ENCODE measurements around the gene C1QTNF12. TPM values are rescaled to one million over a fixed set of nuclear protein-coding genes. Genes with fewer than 3 reads are reported as not detected.
"Not testable (repeated sequence)": the region's sequence is repeated elsewhere in the genome, so short reads cannot be mapped to it uniquely, and the experiment has no call there.

C1QTNF12 gene
- total RNA-seq, 1 experiment from 2014 or later, result 2.2 TPM

- Histone ChIP-seq H3K27ac (ENCODE audit: low read length) (no peak overlapping the region), H3K4me2 (ENCODE audit: low read depth, low read length, poor library complexity, severe bottlenecking) (no peak overlapping the region), H3K79me2 (ENCODE audit: low read length) (no peaks in the 10 kb centered on the region), H3K9ac (ENCODE audit: low read length) (no peak overlapping the region), H4K20me1 (ENCODE audit: insufficient read depth, low read depth, low read length) (no peaks in the 10 kb centered on the region), H2AFZ (ENCODE audit: low read length) (no peak overlapping the region), H3K27me3 (ENCODE audit: low read length) (no peaks in the 10 kb centered on the region), H3K36me3 (ENCODE audit: insufficient read depth, low read length) (no peaks in the 10 kb centered on the region), H3K4me1 (ENCODE audit: low read length) (no peaks in the 10 kb centered on the region), H3K9me2 (replicated peaks; ENCODE audit: insufficient read depth, low read length) (no peaks in the 10 kb centered on the region), H3K4me3 (ENCODE audit: low read length) (no peak overlapping the region), H3K9me3 (ENCODE audit: low read length) (no peaks in the 10 kb centered on the region)
- DNase-seq, result no peak
These were observed 49.9 kb downstream of the C1QTNF12 start for GRCh38 chr1:1196431-1197187.

- not testable (repeated sequence) for H2AFZ ChIP-seq (ENCODE audit: low read length); H3K79me2 ChIP-seq (ENCODE audit: low read length); H3K9me3 ChIP-seq (ENCODE audit: low read length); H3K27ac ChIP-seq (ENCODE audit: low read length); H3K4me1 ChIP-seq (ENCODE audit: low read length); H4K20me1 ChIP-seq (ENCODE audit: insufficient read depth, low read depth, low read length); H3K27me3 ChIP-seq (ENCODE audit: low read length); H3K36me3 ChIP-seq (ENCODE audit: insufficient read depth, low read length); H3K9me2 ChIP-seq (replicated peaks; ENCODE audit: insufficient read depth, low read length); H3K9ac ChIP-seq (ENCODE audit: low read length); H3K4me2 ChIP-seq (ENCODE audit: low read depth, low read length, poor library complexity, severe bottlenecking); H3K4me3 ChIP-seq (ENCODE audit: low read length); DNase-seq
These were observed 50.8 kb downstream of the C1QTNF12 start for GRCh38 chr1:1195726-1196125.

GRCh38 chr1:1194723-1195122, 51.8 kb downstream of the C1QTNF12 start:
- H3K79me2 ChIP-seq (ENCODE audit: low read length), result no peaks in the 10 kb centered on the region
- H3K4me3 ChIP-seq (ENCODE audit: low read length), result no peak overlapping the region
- H3K27ac ChIP-seq (ENCODE audit: low read length), result no peak overlapping the region
- no peaks in the 10 kb centered on the region for H3K36me3 ChIP-seq (ENCODE audit: insufficient read depth, low read length)
- H3K4me2 ChIP-seq (ENCODE audit: low read depth, low read length, poor library complexity, severe bottlenecking), result no peak overlapping the region
- no peak for DNase-seq
- no peak overlapping the region for H3K9ac ChIP-seq (ENCODE audit: low read length)
- H4K20me1 ChIP-seq (ENCODE audit: insufficient read depth, low read depth, low read length), result no peaks in the 10 kb centered on the region
- no peaks in the 10 kb centered on the region for H3K9me3 ChIP-seq (ENCODE audit: low read length)
- H3K27me3 ChIP-seq (ENCODE audit: low read length), result no peaks in the 10 kb centered on the region
- H3K9me2 ChIP-seq (replicated peaks; ENCODE audit: insufficient read depth, low read length), result no peaks in the 10 kb centered on the region
- no peaks in the 10 kb centered on the region for H3K4me1 ChIP-seq (ENCODE audit: low read length)
- no peak overlapping the region for H2AFZ ChIP-seq (ENCODE audit: low read length)

Small RNA genes within 50 kb of the gene (small RNA-seq; reads per million reads assigned to genes)
- gene MIR6726, result not detected

Other genes with a start within 250 kb of the C1QTNF12 start
- not detected in 2 replicates for gene HES4, start 246.6 kb downstream of the C1QTNF12 start, total RNA-seq (2014; rRNA removed; shearing (Covaris generic); ENCODE audit: low replicate concordance)
- gene ISG15, start 233.2 kb downstream of the C1QTNF12 start, total RNA-seq (2014; rRNA removed; shearing (Covaris generic); ENCODE audit: low replicate concordance), result 102 and 127 TPM in 2 replicates
- 2.4 and 8.4 TPM in 2 replicates for gene AGRN, start 226.6 kb downstream of the C1QTNF12 start, total RNA-seq (2014; rRNA removed; shearing (Covaris generic); ENCODE audit: low replicate concordance)
- not detected in 2 replicates for gene RNF223, start 172.4 kb downstream of the C1QTNF12 start, total RNA-seq (2014; rRNA removed; shearing (Covaris generic); ENCODE audit: low replicate concordance)
- gene C1orf159, start 130.6 kb downstream of the C1QTNF12 start, total RNA-seq (2014; rRNA removed; shearing (Covaris generic); ENCODE audit: low replicate concordance), result 10.2 and 10.4 TPM in 2 replicates
- 0.18 TPM in 1 of 2 replicates, not detected in the other for gene TTLL10, start 72.8 kb downstream of the C1QTNF12 start, total RNA-seq (2014; rRNA removed; shearing (Covaris generic); ENCODE audit: low replicate concordance)
- gene TNFRSF18, start 40.1 kb downstream of the C1QTNF12 start, total RNA-seq (2014; rRNA removed; shearing (Covaris generic); ENCODE audit: low replicate concordance), result 0.30 and 0.90 TPM in 2 replicates
- gene TNFRSF4, start 32.6 kb downstream of the C1QTNF12 start, total RNA-seq (2014; rRNA removed; shearing (Covaris generic); ENCODE audit: low replicate concordance), result not detected in 2 replicates
- gene SDF4, start 14.7 kb downstream of the C1QTNF12 start, total RNA-seq (2014; rRNA removed; shearing (Covaris generic); ENCODE audit: low replicate concordance), result 25.6 and 42.0 TPM in 2 replicates
- 8.6 and 17.7 TPM in 2 replicates for gene B3GALT6, start 14.5 kb downstream of the C1QTNF12 start, total RNA-seq (2014; rRNA removed; shearing (Covaris generic); ENCODE audit: low replicate concordance)
- gene UBE2J2, start 27.1 kb upstream of the C1QTNF12 start, total RNA-seq (2014; rRNA removed; shearing (Covaris generic); ENCODE audit: low replicate concordance), result 46.1 and 59.3 TPM in 2 replicates
- 1.2 and 1.4 TPM in 2 replicates for gene SCNN1D, start 33.7 kb upstream of the C1QTNF12 start, total RNA-seq (2014; rRNA removed; shearing (Covaris generic); ENCODE audit: low replicate concordance)
- 28.1 and 94.6 TPM in 2 replicates for gene ACAP3, start 61.2 kb upstream of the C1QTNF12 start, total RNA-seq (2014; rRNA removed; shearing (Covaris generic); ENCODE audit: low replicate concordance)
- 14.9 and 45.1 TPM in 2 replicates for gene PUSL1, start 61.9 kb upstream of the C1QTNF12 start, total RNA-seq (2014; rRNA removed; shearing (Covaris generic); ENCODE audit: low replicate concordance)
- 69.8 and 168 TPM in 2 replicates for gene INTS11, start 77.9 kb upstream of the C1QTNF12 start, total RNA-seq (2014; rRNA removed; shearing (Covaris generic); ENCODE audit: low replicate concordance)
- gene CPTP, start 78.1 kb upstream of the C1QTNF12 start, total RNA-seq (2014; rRNA removed; shearing (Covaris generic); ENCODE audit: low replicate concordance), result 35.0 and 74.7 TPM in 2 replicates
- 49.2 and 82.6 TPM in 2 replicates for gene TAS1R3, start 84.6 kb upstream of the C1QTNF12 start, total RNA-seq (2014; rRNA removed; shearing (Covaris generic); ENCODE audit: low replicate concordance)
- gene DVL1, start 102.7 kb upstream of the C1QTNF12 start, total RNA-seq (2014; rRNA removed; shearing (Covaris generic); ENCODE audit: low replicate concordance), result 36.0 and 104 TPM in 2 replicates
- gene MXRA8, start 111.8 kb upstream of the C1QTNF12 start, total RNA-seq (2014; rRNA removed; shearing (Covaris generic); ENCODE audit: low replicate concordance), result not detected in 2 replicates
- 49.1 and 150 TPM in 2 replicates for gene AURKAIP1, start 128.5 kb upstream of the C1QTNF12 start, total RNA-seq (2014; rRNA removed; shearing (Covaris generic); ENCODE audit: low replicate concordance)
- 97.9 and 152 TPM in 2 replicates for gene CCNL2, start 152.6 kb upstream of the C1QTNF12 start, total RNA-seq (2014; rRNA removed; shearing (Covaris generic); ENCODE audit: low replicate concordance)
- gene MRPL20, start 160.6 kb upstream of the C1QTNF12 start, total RNA-seq (2014; rRNA removed; shearing (Covaris generic); ENCODE audit: low replicate concordance), result 136 and 151 TPM in 2 replicates
- gene ANKRD65, start 174.6 kb upstream of the C1QTNF12 start, total RNA-seq (2014; rRNA removed; shearing (Covaris generic); ENCODE audit: low replicate concordance), result not detected in 2 replicates
- not detected in 2 replicates for gene VWA1, start 189.0 kb upstream of the C1QTNF12 start, total RNA-seq (2014; rRNA removed; shearing (Covaris generic); ENCODE audit: low replicate concordance)
- gene ATAD3C, start 203.0 kb upstream of the C1QTNF12 start, total RNA-seq (2014; rRNA removed; shearing (Covaris generic); ENCODE audit: low replicate concordance), result 0.51 TPM in 1 of 2 replicates, not detected in the other
- gene ATAD3B, start 225.0 kb upstream of the C1QTNF12 start, total RNA-seq (2014; rRNA removed; shearing (Covaris generic); ENCODE audit: low replicate concordance), result 13.9 and 37.2 TPM in 2 replicates